RWPE1 (cell line): ENCODE results near the gene RGMB.

Experiments used
- CTCF ChIA-PET: fragments of 350-600 bp; sonication (Branson Sonifier 250); formaldehyde crosslinking; extraction: SDS; loops from one replicate; lab custom pipeline; 2021; lab: Yijun Ruan, JAX
- POLR2A ChIA-PET: fragments of 400-600 bp; formaldehyde crosslinking; extraction: SDS; loops from one replicate; lab custom pipeline; 2020; ENCODE audit warnings: antibody characterized with exemption; ENCODE audit not compliant: low non-redundant PET; lab: Yijun Ruan, JAX
- DNase-seq: peaks from one replicate; pipeline ENCODE4 v3.0.0; 2012; ENCODE audit warnings: low spot score
- H3K27ac ChIP-seq: fragments of 450-650 bp; 2 replicates; pipeline ENCODE4 v1.5.1; 2017
- TF ChIP-seq, protein P1 (sequence below): fragments of 450-650 bp; conservative IDR thresholded peaks from 2 replicates; pipeline ENCODE4 v1.5.1; 2017; ENCODE audit warnings: low read depth, mild to moderate bottlenecking

RGMB gene

GRCh38 chr5:98768960-98769209 lies 4.6 kb upstream of the RGMB start:
- peak overlapping the region; percentile 81 for H3K27ac ChIP-seq
- TF ChIP-seq, protein P1, sequence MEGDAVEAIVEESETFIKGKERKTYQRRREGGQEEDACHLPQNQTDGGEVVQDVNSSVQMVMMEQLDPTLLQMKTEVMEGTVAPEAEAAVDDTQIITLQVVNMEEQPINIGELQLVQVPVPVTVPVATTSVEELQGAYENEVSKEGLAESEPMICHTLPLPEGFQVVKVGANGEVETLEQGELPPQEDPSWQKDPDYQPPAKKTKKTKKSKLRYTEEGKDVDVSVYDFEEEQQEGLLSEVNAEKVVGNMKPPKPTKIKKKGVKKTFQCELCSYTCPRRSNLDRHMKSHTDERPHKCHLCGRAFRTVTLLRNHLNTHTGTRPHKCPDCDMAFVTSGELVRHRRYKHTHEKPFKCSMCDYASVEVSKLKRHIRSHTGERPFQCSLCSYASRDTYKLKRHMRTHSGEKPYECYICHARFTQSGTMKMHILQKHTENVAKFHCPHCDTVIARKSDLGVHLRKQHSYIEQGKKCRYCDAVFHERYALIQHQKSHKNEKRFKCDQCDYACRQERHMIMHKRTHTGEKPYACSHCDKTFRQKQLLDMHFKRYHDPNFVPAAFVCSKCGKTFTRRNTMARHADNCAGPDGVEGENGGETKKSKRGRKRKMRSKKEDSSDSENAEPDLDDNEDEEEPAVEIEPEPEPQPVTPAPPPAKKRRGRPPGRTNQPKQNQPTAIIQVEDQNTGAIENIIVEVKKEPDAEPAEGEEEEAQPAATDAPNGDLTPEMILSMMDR, result no peak
- POLR2A ChIA-PET, result no interaction called here
- no peak for DNase-seq
- CTCF ChIA-PET, result interaction anchor here (0.6 to 3.2 kb wide), 34 partner anchors 9 to 1588 kb away, joined by 3 to 22 read pairs (median 4); no protein-coding TSS in a partner anchor

DNA sequence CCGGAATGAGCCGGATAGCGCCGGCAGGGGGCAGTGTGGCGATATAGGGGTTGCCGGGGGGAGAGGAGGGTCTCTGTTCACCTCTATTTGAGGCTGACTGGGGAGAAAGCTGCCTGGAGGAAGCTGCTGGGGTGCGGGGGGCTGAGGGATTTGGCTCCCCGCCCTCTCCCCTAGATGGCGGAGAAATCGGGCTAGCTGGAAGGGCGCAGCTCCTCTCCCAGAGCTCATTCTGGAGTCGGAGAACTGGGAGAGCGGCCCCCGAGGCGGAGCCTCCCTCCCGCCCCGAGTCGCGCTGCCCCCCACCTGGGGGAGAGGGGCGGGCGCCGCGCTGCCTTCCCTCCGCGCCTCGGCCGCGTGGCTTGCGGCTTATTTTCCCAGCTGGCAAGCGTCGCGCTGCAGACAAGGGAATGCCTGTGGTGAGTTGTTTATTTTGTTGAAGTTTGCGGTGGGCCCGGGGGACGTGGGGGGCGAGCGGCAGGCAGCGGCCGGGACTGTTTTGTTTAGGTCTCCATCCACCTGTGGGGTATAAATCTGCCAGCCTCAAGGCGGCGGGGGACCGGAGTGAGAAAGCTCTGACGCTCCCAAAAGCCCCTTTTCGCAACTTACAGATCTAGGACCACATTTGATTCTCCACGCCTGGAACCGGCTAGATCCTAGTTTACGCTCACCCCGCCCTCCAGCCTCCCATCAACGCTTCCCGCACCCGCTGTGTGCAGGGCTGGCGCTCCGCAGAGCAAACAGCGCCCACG lies 4.1 kb upstream of the RGMB start:
- POLR2A ChIA-PET, result no interaction called here
- peak; percentile 57 for DNase-seq
- peak overlapping the region; percentile 81 for H3K27ac ChIP-seq
- TF ChIP-seq, protein P1, result peak; percentile 78
- CTCF ChIA-PET, result interaction anchor here (0.6 to 3.2 kb wide), 28 partner anchors 13 to 1587 kb away, joined by 3 to 22 read pairs (median 4); no protein-coding TSS in a partner anchor

DNA sequence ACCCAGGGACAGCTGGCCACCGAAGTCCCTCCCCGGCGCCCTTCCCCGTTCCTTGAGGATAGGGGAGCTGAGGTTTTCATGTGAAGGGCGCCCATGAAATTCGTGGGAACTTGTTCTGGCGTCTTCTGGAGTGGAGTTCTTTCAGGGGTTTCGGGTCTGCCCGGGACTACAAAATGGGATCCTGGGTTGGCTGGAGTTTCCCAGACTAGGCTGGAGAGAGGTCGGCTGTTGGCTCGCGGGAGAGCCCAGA lies 3.6 kb upstream of the RGMB start:
- peak overlapping the region; percentile 81 for H3K27ac ChIP-seq
- TF ChIP-seq, protein P1, result no peak
- ChIA-PET CTCF (interaction anchor here (0.5 to 3.2 kb wide), 9 partner anchors 16 to 1539 kb away, joined by 3 to 22 read pairs (median 6); no protein-coding TSS in a partner anchor), POLR2A (no interaction called here)
- DNase-seq, result no peak

DNA sequence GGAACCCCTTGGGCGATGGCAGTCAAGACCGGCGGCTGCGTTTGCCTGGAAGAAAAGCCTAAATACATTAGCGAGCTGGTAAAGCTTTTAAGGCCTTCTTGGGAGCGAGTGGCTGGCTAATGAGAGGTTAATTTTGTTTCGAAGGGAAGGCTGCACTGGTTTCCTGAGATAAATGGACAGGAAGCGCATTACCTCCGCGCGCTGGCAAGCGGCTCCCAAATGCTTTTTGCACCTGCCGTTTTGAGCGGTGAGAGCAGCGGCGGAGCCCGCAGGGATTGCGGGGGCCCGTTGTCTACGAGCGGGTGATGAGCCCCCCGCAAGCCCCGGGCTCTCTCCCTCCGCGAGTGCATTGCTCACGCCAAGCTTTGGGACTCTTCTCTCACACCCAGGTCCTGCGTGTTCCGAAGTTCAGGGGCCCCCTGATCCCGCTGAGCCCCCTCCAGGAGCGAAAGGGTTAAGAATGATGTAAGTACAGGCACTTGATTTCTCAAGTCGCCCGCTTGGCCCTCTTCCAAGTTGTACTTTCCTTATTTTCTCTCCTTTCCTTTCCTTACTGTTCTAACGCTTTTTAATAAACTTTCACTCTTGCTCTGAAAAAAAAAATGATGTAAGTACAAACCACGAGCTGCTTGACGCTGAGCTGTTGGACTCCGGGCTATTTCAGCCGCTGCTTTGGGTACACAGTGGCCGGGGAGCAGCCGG lies 3.1 kb upstream of the RGMB start:
- CTCF ChIA-PET, result interaction anchor here (0.5 to 3.2 kb wide), 11 partner anchors 10 to 1539 kb away, joined by 3 to 22 read pairs (median 4); no protein-coding TSS in a partner anchor
- POLR2A ChIA-PET, result no interaction called here
- peak overlapping the region; percentile 81 for H3K27ac ChIP-seq
- no peak for DNase-seq
- TF ChIP-seq, protein P1, result no peak

DNA sequence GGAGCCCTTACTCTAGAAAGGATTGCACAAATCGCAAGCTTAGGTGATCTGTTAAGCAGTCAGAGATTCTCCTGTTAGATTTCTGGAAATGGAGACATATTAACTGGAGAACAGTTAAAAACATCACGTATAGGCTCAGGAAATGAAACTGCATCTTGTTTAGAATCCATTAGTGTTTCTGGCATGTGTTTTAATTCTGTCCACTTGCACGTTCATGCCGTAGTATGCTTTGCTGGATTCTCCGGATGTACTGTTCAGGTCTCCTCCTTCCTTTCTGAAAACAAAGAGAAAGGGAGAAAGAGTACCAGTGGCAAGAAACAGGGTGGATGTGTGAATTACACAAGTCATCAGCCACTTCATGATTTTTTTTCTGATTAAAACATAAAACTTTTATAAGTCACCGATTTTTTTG lies 2.5 kb upstream of the RGMB start:
- CTCF ChIA-PET, result interaction anchor here (0.6 to 3.2 kb wide), 8 partner anchors 10 to 1540 kb away, joined by 3 to 13 read pairs (median 4); no protein-coding TSS in a partner anchor
- peak overlapping the region; percentile 81 for H3K27ac ChIP-seq
- DNase-seq, result no peak
- TF ChIP-seq, protein P1, result no peak
- POLR2A ChIA-PET, result no interaction called here

DNA sequence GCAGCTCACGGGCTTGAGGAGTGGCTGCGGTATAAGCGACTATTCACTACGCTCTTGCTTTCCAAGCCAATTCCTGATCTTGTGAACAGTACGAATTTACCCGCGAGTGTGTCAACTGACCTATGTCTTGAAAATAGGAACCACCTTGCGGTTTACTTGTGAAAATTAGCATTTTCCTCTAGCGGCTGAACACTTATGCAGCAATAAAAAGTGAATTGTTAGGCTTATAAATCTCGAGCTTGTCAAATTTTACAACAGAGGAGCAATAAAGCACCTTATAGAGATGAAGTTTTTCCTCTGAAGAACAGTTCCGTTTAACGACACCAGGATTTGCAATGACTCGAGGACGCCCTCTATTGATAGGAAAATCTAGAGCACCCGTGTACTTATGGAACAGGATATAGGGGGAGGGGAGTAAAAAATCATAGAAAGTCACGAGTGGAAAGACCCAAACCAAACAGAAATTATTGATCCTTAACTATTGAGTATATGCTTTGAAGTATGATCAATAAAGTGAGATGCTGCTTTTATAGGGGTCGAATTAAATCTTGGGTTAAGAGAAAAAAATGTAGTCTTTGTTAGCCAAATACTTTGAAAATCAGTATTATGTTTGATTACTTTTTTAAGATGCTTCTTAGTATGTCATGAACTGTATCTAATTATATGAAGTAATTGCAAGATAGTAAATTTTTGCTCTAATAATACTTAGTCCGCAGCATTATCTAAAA lies 1.9 kb upstream of the RGMB start:
- ChIA-PET POLR2A (no interaction called here), CTCF (interaction anchor here (0.6 to 2.1 kb wide), 7 partner anchors 9 to 1238 kb away, joined by 3 to 13 read pairs (median 3); no protein-coding TSS in a partner anchor)
- no peak overlapping the region for H3K27ac ChIP-seq
- DNase-seq, result peak; percentile 85
- TF ChIP-seq, protein P1, result peak; percentile 99
